Fibroblast of lung (primary cell): ENCODE data around the gene WDR33. TPM values are rescaled to one million over a fixed set of nuclear protein-coding genes. Genes with fewer than 3 reads are reported as not detected.

Experiments
- DNase-seq, 2 donors: peaks; one replicate each; pipeline versions ENCODE4 v3.0.0 to v3.0.0-alpha.2; 2010; ENCODE audit warnings: low read depth in 2 of 2
- H2AFZ ChIP-seq: 2 replicates; pipeline ENCODE4 v1.5.1; 2012; ENCODE audit warnings: low read length, control low read depth, inconsistent platforms
- H3K27ac ChIP-seq: 2 replicates; pipeline ENCODE4 v1.5.1; 2011; ENCODE audit warnings: low read length, control low read depth; ENCODE audit not compliant: insufficient read depth
- H3K27me3 ChIP-seq: 2 replicates; pipeline ENCODE4 v1.5.1; 2011; ENCODE audit warnings: mild to moderate bottlenecking, low read length; ENCODE audit not compliant: control insufficient read depth, insufficient read depth
- H3K36me3 ChIP-seq: 2 replicates; pipeline ENCODE4 v1.5.1; 2011; ENCODE audit warnings: low read length; ENCODE audit not compliant: control insufficient read depth, insufficient read depth
- H3K4me1 ChIP-seq: 2 replicates; pipeline ENCODE4 v1.5.1; 2011; ENCODE audit warnings: low read length; ENCODE audit not compliant: control insufficient read depth, insufficient read depth; ENCODE audit errors: extremely low read depth
- H3K4me2 ChIP-seq: 2 replicates; pipeline ENCODE4 v1.5.1; 2011; ENCODE audit warnings: low read length, control low read depth; ENCODE audit not compliant: insufficient read depth; ENCODE audit errors: extremely low read depth
- H3K4me3 ChIP-seq, 4 experiments: fragments of 200-600 bp in 1 of 4; sonication (generic) in 1 of 4; replicated peaks in 1 of 4; 2 replicates each; pipeline ENCODE4 v1.5.1; 2011 to 2016; ENCODE audit warnings: low read length in 4 of 4, low read depth in 3 of 4, mild to moderate bottlenecking in 3 of 4, control low read depth in 2 of 4, inconsistent platforms in 1 of 4, mixed read lengths in 1 of 4; ENCODE audit not compliant: insufficient read depth in 1 of 4; ENCODE audit errors: control extremely low read depth in 1 of 4
- H3K79me2 ChIP-seq: 2 replicates; pipeline ENCODE4 v1.5.1; 2012; ENCODE audit warnings: mild to moderate bottlenecking, low read length, inconsistent platforms; ENCODE audit not compliant: control insufficient read depth, insufficient read depth
- H3K9ac ChIP-seq: 2 replicates; pipeline ENCODE4 v1.5.1; 2011; ENCODE audit warnings: mild to moderate bottlenecking, low read length, control low read depth; ENCODE audit not compliant: insufficient read depth
- H3K9me3 ChIP-seq: 2 replicates; pipeline ENCODE4 v1.5.1; 2012; ENCODE audit warnings: low read depth, low read length; ENCODE audit not compliant: control insufficient read depth, insufficient read depth
- H4K20me1 ChIP-seq: 2 replicates; pipeline ENCODE4 v1.5.1; 2011; ENCODE audit warnings: low read length; ENCODE audit not compliant: control insufficient read depth, insufficient read depth; ENCODE audit errors: extremely low read depth
- EZH2 ChIP-seq: IDR thresholded peaks from 2 replicates; pipeline ENCODE4 v1.5.1; 2012; ENCODE audit warnings: low read length, control low read depth, mild to moderate bottlenecking; ENCODE audit errors: missing control alignments
- polyA plus RNA-seq, 2 donors: library from polyadenylated mRNA; depleted of rRNA in 1 of 2; stranded (reverse) in 1 of 2; unstranded in 1 of 2; fragments of >200 nt; gene quantifications; 2 replicates each; pipeline ENCODE4 v1.2.1, GENCODE V29; 2011 to 2012; ENCODE audit warnings: missing spikeins in 1 of 2
- total RNA-seq: library from RNA; depleted of rRNA; stranded (reverse); fragments of >200 nt; gene quantifications from 2 replicates; pipeline ENCODE4 v1.2.1, GENCODE V29; 2014
- TF ChIP-seq, protein P1 (sequence below), 2 donors: IDR thresholded peaks in 1 of 2; conservative IDR thresholded peaks in 1 of 2; 1 replicate in 1 of 2; 2 replicates in 1 of 2; pipeline ENCODE4 v1.5.1; 2011 to 2012; ENCODE audit warnings: low read length in 2 of 2, control low read depth in 1 of 2, inconsistent platforms in 1 of 2, low read depth in 1 of 2, mild to moderate bottlenecking in 1 of 2

WDR33 gene
- total and polyA plus RNA-seq, 2 donors (not counting 1 experiment from before 2014, with no cell fraction given), result 27.2 to 28.6 TPM

DNA sequence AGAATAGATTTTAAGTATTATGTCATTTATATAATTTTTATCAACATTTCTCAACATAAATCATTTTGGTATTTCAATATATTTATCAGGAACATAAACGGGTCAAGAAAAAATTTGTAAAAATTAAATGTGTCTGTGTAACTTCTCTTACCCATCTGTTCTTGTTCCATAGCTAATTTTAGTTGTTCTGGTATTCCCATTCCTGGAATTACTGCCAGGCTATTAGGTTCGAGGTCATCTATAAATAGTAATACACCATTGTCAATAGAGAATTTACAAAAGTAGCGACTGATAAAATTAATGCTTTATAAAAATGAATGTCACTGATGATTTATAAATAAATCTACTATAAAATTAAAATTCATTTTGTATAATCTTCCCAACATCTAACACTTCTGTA is 88.2 kb downstream of the WDR33 start:
- H3K79me2 ChIP-seq, result no peaks in the 10 kb centered on the region
- no peak overlapping the region for H3K4me3 ChIP-seq
- no peak overlapping the region for H3K9ac ChIP-seq
- H3K4me2 ChIP-seq, result no peak overlapping the region
- peaks cover 9% of the 10 kb centered on the region for H3K36me3 ChIP-seq
- DNase-seq, result no peak
- no peaks in the 10 kb centered on the region for H3K27me3 ChIP-seq
- peaks cover 6% of the 10 kb centered on the region for H3K4me1 ChIP-seq
- TF ChIP-seq, protein P1, sequence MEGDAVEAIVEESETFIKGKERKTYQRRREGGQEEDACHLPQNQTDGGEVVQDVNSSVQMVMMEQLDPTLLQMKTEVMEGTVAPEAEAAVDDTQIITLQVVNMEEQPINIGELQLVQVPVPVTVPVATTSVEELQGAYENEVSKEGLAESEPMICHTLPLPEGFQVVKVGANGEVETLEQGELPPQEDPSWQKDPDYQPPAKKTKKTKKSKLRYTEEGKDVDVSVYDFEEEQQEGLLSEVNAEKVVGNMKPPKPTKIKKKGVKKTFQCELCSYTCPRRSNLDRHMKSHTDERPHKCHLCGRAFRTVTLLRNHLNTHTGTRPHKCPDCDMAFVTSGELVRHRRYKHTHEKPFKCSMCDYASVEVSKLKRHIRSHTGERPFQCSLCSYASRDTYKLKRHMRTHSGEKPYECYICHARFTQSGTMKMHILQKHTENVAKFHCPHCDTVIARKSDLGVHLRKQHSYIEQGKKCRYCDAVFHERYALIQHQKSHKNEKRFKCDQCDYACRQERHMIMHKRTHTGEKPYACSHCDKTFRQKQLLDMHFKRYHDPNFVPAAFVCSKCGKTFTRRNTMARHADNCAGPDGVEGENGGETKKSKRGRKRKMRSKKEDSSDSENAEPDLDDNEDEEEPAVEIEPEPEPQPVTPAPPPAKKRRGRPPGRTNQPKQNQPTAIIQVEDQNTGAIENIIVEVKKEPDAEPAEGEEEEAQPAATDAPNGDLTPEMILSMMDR (conservative IDR thresholded peaks at IDR 0.05 in 1 of 2, IDR thresholded peaks at IDR 0.05 in 1 of 2; ENCODE audit: low read depth in 1 of 2, low read length in 2 of 2), result no peak
- no peak for TF ChIP-seq EZH2
- H4K20me1 ChIP-seq, result no peaks in the 10 kb centered on the region
- H2AFZ ChIP-seq, result no peak overlapping the region
- no peak overlapping the region for H3K27ac ChIP-seq
- H3K9me3 ChIP-seq, result no peaks in the 10 kb centered on the region

DNA sequence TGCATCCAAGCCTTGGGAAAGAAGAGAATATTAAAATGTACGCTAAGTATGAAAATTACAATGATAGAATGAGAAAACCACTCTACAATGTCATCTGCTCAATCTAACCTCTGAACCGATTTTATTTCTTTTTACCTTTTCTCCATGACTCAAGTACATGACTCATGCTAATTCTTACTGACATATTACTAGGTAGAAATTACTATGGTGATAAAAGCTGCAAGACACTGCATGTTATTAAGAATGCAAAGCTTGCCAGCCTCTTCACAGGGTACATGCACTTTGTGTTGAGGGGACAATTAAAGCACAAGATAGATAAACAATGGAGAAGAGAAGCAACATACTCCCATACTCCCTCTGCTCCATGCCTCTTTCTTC is 89.0 kb downstream of the WDR33 start:
- H2AFZ ChIP-seq, result no peak overlapping the region
- TF ChIP-seq, protein P1 (conservative IDR thresholded peaks at IDR 0.05 in 1 of 2, IDR thresholded peaks at IDR 0.05 in 1 of 2; ENCODE audit: low read depth in 1 of 2, low read length in 2 of 2), result no peak
- TF ChIP-seq EZH2, result no peak
- H3K79me2 ChIP-seq, result no peaks in the 10 kb centered on the region
- H4K20me1 ChIP-seq, result no peaks in the 10 kb centered on the region
- H3K4me3 ChIP-seq, result no peak overlapping the region
- H3K27me3 ChIP-seq, result no peaks in the 10 kb centered on the region
- peak in 1 of 2 donors; percentile 42 for DNase-seq
- H3K27ac ChIP-seq, result no peak overlapping the region
- no peaks in the 10 kb centered on the region for H3K9me3 ChIP-seq
- H3K4me1 ChIP-seq, result peaks cover 6% of the 10 kb centered on the region
- H3K4me2 ChIP-seq, result peak overlapping the region; percentile 13
- H3K9ac ChIP-seq, result no peak overlapping the region
- H3K36me3 ChIP-seq, result peaks cover 9% of the 10 kb centered on the region

DNA sequence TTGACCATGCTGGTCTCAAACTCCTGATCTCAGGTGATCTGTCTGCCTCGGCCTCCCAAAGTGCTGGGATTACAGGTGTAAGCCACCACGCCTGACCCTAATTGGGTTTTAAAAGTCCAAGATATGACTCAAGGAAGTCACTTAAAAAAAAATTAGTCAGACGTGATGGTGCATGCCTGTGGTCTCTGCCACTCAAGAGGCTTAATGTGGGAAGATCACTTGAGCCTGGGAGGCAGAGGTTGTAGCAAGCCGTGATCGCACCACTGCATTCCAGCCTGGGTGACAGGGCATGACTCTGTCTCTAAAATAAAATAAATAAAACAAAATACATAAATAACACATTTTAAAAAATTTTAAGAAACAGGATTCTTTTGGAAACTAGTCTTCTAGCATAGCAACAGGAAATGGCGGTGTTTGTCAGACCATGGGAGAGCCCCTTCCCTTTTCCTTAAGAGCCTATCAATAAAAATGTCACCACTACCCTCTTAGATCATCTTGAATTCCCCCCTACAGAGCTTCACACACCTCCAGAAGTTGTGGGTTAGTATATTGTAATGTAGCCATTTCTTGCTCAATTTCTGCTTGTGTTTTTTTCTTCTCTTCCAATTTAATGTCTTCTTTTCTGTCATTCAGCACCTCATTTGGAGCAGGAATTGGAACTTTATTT is 89.5 kb downstream of the WDR33 start:
- H3K79me2 ChIP-seq, result no peaks in the 10 kb centered on the region
- H3K4me1 ChIP-seq, result peaks cover 6% of the 10 kb centered on the region
- no peak overlapping the region for H3K9ac ChIP-seq
- H3K4me2 ChIP-seq, result no peak overlapping the region
- H2AFZ ChIP-seq, result no peak overlapping the region
- no peak overlapping the region for H3K4me3 ChIP-seq
- peak in 1 of 2 donors; percentile 72 for DNase-seq
- H3K36me3 ChIP-seq, result peaks cover 9% of the 10 kb centered on the region
- no peaks in the 10 kb centered on the region for H3K27me3 ChIP-seq
- H3K27ac ChIP-seq, result peak overlapping the region; percentile 27
- H4K20me1 ChIP-seq, result no peaks in the 10 kb centered on the region
- no peaks in the 10 kb centered on the region for H3K9me3 ChIP-seq
- TF ChIP-seq, protein P1 (conservative IDR thresholded peaks at IDR 0.05 in 1 of 2, IDR thresholded peaks at IDR 0.05 in 1 of 2; ENCODE audit: low read depth in 1 of 2, low read length in 2 of 2), result no peak
- TF ChIP-seq EZH2, result no peak
